ENCODE measurements around the gene TMEM129.

TMEM129 gene

DNA sequence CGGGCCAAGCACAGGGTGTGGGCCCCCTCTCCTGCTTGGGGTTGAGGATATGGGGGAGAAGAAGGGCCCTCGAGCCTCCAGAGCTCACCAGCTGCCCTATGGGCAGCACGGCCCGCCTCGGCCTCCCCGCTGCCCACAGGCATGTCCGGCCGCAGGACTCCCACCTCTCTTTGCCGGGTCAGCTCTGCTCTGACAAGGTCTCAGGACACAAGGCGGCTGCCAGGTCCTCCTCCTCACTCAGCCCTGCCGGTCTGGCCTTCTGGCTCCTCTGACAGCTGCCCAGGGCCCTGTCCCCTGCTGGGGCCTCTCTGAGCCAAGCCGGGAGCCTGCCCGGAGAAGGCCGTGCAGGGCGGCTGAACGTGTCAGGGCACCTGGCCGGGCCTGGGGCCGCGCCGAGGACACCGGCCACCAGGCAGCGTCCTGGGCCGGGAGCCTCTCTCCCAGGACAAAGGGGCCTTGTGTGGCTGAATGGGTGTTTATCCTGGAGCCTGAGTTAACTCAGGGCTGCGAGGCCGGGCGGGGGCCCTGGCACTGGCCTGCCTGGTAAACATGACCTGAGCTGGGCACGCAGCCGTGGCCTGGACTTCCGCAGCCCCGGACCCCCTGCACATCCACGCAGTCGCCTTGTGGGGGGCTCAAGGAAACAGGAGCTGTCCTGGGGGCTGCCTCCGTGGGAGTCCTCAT, 25.9 kb upstream of the TMEM129 start:
- TF ChIP-seq, protein P1, sequence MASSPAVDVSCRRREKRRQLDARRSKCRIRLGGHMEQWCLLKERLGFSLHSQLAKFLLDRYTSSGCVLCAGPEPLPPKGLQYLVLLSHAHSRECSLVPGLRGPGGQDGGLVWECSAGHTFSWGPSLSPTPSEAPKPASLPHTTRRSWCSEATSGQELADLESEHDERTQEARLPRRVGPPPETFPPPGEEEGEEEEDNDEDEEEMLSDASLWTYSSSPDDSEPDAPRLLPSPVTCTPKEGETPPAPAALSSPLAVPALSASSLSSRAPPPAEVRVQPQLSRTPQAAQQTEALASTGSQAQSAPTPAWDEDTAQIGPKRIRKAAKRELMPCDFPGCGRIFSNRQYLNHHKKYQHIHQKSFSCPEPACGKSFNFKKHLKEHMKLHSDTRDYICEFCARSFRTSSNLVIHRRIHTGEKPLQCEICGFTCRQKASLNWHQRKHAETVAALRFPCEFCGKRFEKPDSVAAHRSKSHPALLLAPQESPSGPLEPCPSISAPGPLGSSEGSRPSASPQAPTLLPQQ (tag by site-specific recombination; IDR thresholded peaks at IDR 0.05): no peak
- TF ChIP-seq REPIN1 (tag by site-specific recombination; IDR thresholded peaks at IDR 0.05; ENCODE audit: low read depth) (no peak), ZNF394 (tag by site-specific recombination; IDR thresholded peaks at IDR 0.05; ENCODE audit: borderline replicate concordance) (no peak), GLIS1 (tag by site-specific recombination; IDR thresholded peaks at IDR 0.05) (peak; percentile 24; the same call in 1 of the 2 replicates)
- H3K9me3 ChIP-seq (ENCODE audit: control insufficient read depth, insufficient read depth, low read depth, low read length): no peaks in the 10 kb centered on the region
- CTCF ChIA-PET: interaction anchor here (0.5 to 8.0 kb wide), 24 partner anchors 10 to 442 kb away, joined by 3 to 148 read pairs (median 4); no protein-coding TSS in a partner anchor
- H3K4me3 ChIP-seq (ENCODE audit: low read depth, low read length): no peak overlapping the region
- peaks cover 0 to 27% of the 10 kb centered on the region in 2 experiments; a peak in 2 of 3 replicates for H3K36me3 ChIP-seq (ENCODE audit: control insufficient read depth in 2 of 2, insufficient read depth in 1 of 2, low read length in 2 of 2)
- H3K27ac ChIP-seq (ENCODE audit: extremely low read depth, low read depth, low read length): no peak overlapping the region
- POLR2A ChIA-PET: interaction anchor here (0.6 to 2.1 kb wide), 3 partner anchors 8 to 46 kb away, joined by 4 to 5 read pairs (median 4); partner anchors contain the start of gene FGFR3
- H3K4me1 ChIP-seq (ENCODE audit: control insufficient read depth, insufficient read depth, low read length): no peaks in the 10 kb centered on the region

- H3K4me1 ChIP-seq (ENCODE audit: control insufficient read depth, insufficient read depth, low read length): no peaks in the 10 kb centered on the region
- POLR2A ChIA-PET: interaction anchor here (0.6 to 2.2 kb wide), 4 partner anchors 9 to 47 kb away, joined by 4 to 6 read pairs (median 4); partner anchors contain the start of genes FGFR3, TACC3 and TMEM129
- TF ChIP-seq ZNF423 (tag by site-specific recombination; IDR thresholded peaks at IDR 0.05) (no peak), SCRT1 (tag by site-specific recombination; IDR thresholded peaks at IDR 0.05; ENCODE audit: borderline replicate concordance) (no peak), GLIS2 (tag by site-specific recombination; IDR thresholded peaks at IDR 0.05) (peak; percentile 68), FEZF1 (tag by site-specific recombination; IDR thresholded peaks at IDR 0.05) (no peak), ZNF76 (tag by site-specific recombination; IDR thresholded peaks at IDR 0.05; ENCODE audit: borderline replicate concordance, low read depth) (no peak), ZSCAN30 (tag by site-specific recombination; IDR thresholded peaks at IDR 0.05) (0 out of 2 replicates have a peak, but pooled peaks have one; percentile 39), ZNF707 (tag by site-specific recombination; IDR thresholded peaks at IDR 0.05) (no peak), ZNF426 (tag by site-specific recombination; IDR thresholded peaks at IDR 0.05) (no peak), ZNF248 (tag by site-specific recombination; IDR thresholded peaks at IDR 0.05) (no peak), ZNF292 (tag by site-specific recombination; IDR thresholded peaks at IDR 0.05; ENCODE audit: borderline replicate concordance, low read depth) (no peak), ZBTB49 (tag by site-specific recombination; IDR thresholded peaks at IDR 0.05; ENCODE audit: low read depth) (no peak), ZNF610 (tag by site-specific recombination; IDR thresholded peaks at IDR 0.05; ENCODE audit: borderline replicate concordance) (no peak), SCRT2 (tag by site-specific recombination; IDR thresholded peaks at IDR 0.05) (no peak), SP7 (tag by site-specific recombination; IDR thresholded peaks at IDR 0.05) (0 out of 2 replicates have a peak, but pooled peaks have one; percentile 11), ZBTB17 (tag by site-specific recombination; IDR thresholded peaks at IDR 0.05) (no peak), ZNF280C (tag by site-specific recombination; IDR thresholded peaks at IDR 0.05) (no peak), ZXDB (tag by site-specific recombination; IDR thresholded peaks at IDR 0.05) (no peak), ZNF114 (tag by site-specific recombination; IDR thresholded peaks at IDR 0.05) (no peak)
- TF ChIP-seq, protein P2, sequence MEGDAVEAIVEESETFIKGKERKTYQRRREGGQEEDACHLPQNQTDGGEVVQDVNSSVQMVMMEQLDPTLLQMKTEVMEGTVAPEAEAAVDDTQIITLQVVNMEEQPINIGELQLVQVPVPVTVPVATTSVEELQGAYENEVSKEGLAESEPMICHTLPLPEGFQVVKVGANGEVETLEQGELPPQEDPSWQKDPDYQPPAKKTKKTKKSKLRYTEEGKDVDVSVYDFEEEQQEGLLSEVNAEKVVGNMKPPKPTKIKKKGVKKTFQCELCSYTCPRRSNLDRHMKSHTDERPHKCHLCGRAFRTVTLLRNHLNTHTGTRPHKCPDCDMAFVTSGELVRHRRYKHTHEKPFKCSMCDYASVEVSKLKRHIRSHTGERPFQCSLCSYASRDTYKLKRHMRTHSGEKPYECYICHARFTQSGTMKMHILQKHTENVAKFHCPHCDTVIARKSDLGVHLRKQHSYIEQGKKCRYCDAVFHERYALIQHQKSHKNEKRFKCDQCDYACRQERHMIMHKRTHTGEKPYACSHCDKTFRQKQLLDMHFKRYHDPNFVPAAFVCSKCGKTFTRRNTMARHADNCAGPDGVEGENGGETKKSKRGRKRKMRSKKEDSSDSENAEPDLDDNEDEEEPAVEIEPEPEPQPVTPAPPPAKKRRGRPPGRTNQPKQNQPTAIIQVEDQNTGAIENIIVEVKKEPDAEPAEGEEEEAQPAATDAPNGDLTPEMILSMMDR (tag by site-specific recombination; IDR thresholded peaks at IDR 0.05): peak; percentile 93
- TF ChIP-seq, protein P3, sequence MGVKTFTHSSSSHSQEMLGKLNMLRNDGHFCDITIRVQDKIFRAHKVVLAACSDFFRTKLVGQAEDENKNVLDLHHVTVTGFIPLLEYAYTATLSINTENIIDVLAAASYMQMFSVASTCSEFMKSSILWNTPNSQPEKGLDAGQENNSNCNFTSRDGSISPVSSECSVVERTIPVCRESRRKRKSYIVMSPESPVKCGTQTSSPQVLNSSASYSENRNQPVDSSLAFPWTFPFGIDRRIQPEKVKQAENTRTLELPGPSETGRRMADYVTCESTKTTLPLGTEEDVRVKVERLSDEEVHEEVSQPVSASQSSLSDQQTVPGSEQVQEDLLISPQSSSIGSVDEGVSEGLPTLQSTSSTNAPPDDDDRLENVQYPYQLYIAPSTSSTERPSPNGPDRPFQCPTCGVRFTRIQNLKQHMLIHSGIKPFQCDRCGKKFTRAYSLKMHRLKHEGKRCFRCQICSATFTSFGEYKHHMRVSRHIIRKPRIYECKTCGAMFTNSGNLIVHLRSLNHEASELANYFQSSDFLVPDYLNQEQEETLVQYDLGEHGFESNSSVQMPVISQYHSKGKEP (tag by site-specific recombination; IDR thresholded peaks at IDR 0.05): 0 out of 2 replicates have a peak, but pooled peaks have one; percentile 19
Observed at GRCh38 chr4:1746265-1746691, 25.2 kb upstream of the TMEM129 start.

More at GRCh38 chr4:1746265-1746691, 25.2 kb upstream of the TMEM129 start:
- Histone ChIP-seq H3K9me3 (ENCODE audit: control insufficient read depth, insufficient read depth, low read depth, low read length) (no peaks in the 10 kb centered on the region), H3K4me3 (ENCODE audit: low read depth, low read length) (no peak overlapping the region), H3K36me3 (ENCODE audit: control insufficient read depth in 2 of 2, insufficient read depth in 1 of 2, low read length in 2 of 2) (peaks cover 0 to 35% of the 10 kb centered on the region in 2 experiments; a peak in 2 of 3 replicates), H3K27ac (ENCODE audit: extremely low read depth, low read depth, low read length) (no peak overlapping the region)
- CTCF ChIA-PET: interaction anchor here (0.5 to 8.0 kb wide), 19 partner anchors 9 to 559 kb away, joined by 3 to 148 read pairs (median 4); no protein-coding TSS in a partner anchor
